Effector memory CD4-positive, alpha-beta T cell (primary cell): ENCODE measurements around the gene POM121.
"Not testable (repeated sequence)": the region's sequence is repeated elsewhere in the genome, so short reads cannot be mapped to it uniquely, and the experiment has no call there.

Experiments
- DNase-seq, 3 donors: peaks; one replicate each; pipeline ENCODE4 v3.0.0-alpha.2; 2020
- H3K27ac ChIP-seq: 2 replicates; pipeline ENCODE4 v1.7.0; 2013; ENCODE audit warnings: mild to moderate bottlenecking, low read length, moderate library complexity; ENCODE audit not compliant: insufficient read depth, poor library complexity, severe bottlenecking
- H3K27me3 ChIP-seq: replicated peaks from 2 replicates; pipeline ENCODE4 v1.7.0; 2013; ENCODE audit warnings: mild to moderate bottlenecking, low read length; ENCODE audit not compliant: insufficient read depth, control insufficient read depth, poor library complexity, severe bottlenecking
- H3K36me3 ChIP-seq: 2 replicates; pipeline ENCODE4 v1.7.0; 2013; ENCODE audit warnings: mild to moderate bottlenecking, low read length, moderate library complexity; ENCODE audit not compliant: control insufficient read depth, insufficient read depth
- H3K4me1 ChIP-seq: 2 replicates; pipeline ENCODE4 v1.7.0; 2013; ENCODE audit warnings: low read length, mild to moderate bottlenecking; ENCODE audit not compliant: control insufficient read depth, insufficient read depth, poor library complexity, severe bottlenecking
- H3K4me3 ChIP-seq: 2 replicates; pipeline ENCODE4 v1.7.0; 2013; ENCODE audit warnings: low read length, low read depth, mild to moderate bottlenecking; ENCODE audit not compliant: insufficient read depth, poor library complexity, severe bottlenecking
- H3K9me3 ChIP-seq: 2 replicates; pipeline ENCODE4 v1.7.0; 2013; ENCODE audit warnings: mild to moderate bottlenecking, low read length, moderate library complexity; ENCODE audit not compliant: control insufficient read depth

Gene POM121

GRCh38 chr7:72948714-72949113, 23.8 kb downstream of the POM121 start:
- not testable (repeated sequence) for H3K36me3 ChIP-seq, H3K4me3 ChIP-seq, H3K27me3 ChIP-seq, DNase-seq, H3K9me3 ChIP-seq, H3K27ac ChIP-seq, H3K4me1 ChIP-seq

GRCh38 chr7:72949276-72949675, 24.4 kb downstream of the POM121 start:
- H3K27ac ChIP-seq, H3K9me3 ChIP-seq, H3K27me3 ChIP-seq, H3K36me3 ChIP-seq, DNase-seq, H3K4me1 ChIP-seq, H3K4me3 ChIP-seq: not testable (repeated sequence)

GRCh38 chr7:72949686-72950085, 24.8 kb downstream of the POM121 start:
- not testable (repeated sequence) for H3K4me1 ChIP-seq, DNase-seq, H3K27me3 ChIP-seq, H3K27ac ChIP-seq, H3K9me3 ChIP-seq, H3K36me3 ChIP-seq, H3K4me3 ChIP-seq

- not testable (repeated sequence) for H3K4me1 ChIP-seq, H3K27ac ChIP-seq, H3K36me3 ChIP-seq, H3K4me3 ChIP-seq, H3K27me3 ChIP-seq, H3K9me3 ChIP-seq, DNase-seq
Observed at GRCh38 chr7:72950432-72950831, 25.5 kb downstream of the POM121 start.

- not testable (repeated sequence) for H3K9me3 ChIP-seq, H3K27me3 ChIP-seq, H3K4me1 ChIP-seq, DNase-seq, H3K36me3 ChIP-seq, H3K4me3 ChIP-seq, H3K27ac ChIP-seq
Observed at GRCh38 chr7:72953901-72954562, 29.1 kb downstream of the POM121 start.

- H3K27me3 ChIP-seq, H3K27ac ChIP-seq, H3K4me3 ChIP-seq, H3K36me3 ChIP-seq, H3K4me1 ChIP-seq, H3K9me3 ChIP-seq: not testable (repeated sequence)
- DNase-seq = peak in 2 of 3 donors; percentile 6 to 17
Observed at GRCh38 chr7:72954563-72955198, 29.8 kb downstream of the POM121 start.

- H3K36me3 ChIP-seq, H3K4me1 ChIP-seq, H3K27ac ChIP-seq, H3K4me3 ChIP-seq, H3K9me3 ChIP-seq, DNase-seq, H3K27me3 ChIP-seq: not testable (repeated sequence)
Observed at GRCh38 chr7:72960029-72960428, 35.1 kb downstream of the POM121 start.

GRCh38 chr7:72960626-72961345, 35.9 kb downstream of the POM121 start:
- H3K27ac ChIP-seq, H3K4me1 ChIP-seq, H3K36me3 ChIP-seq, H3K9me3 ChIP-seq, DNase-seq, H3K4me3 ChIP-seq, H3K27me3 ChIP-seq: not testable (repeated sequence)

- H3K4me1 ChIP-seq, H3K27me3 ChIP-seq, H3K9me3 ChIP-seq, H3K27ac ChIP-seq, DNase-seq, H3K36me3 ChIP-seq, H3K4me3 ChIP-seq: not testable (repeated sequence)
Observed at GRCh38 chr7:72961346-72961650, 36.4 kb downstream of the POM121 start.

- not testable (repeated sequence) for H3K9me3 ChIP-seq, H3K27ac ChIP-seq, H3K4me1 ChIP-seq, H3K27me3 ChIP-seq, DNase-seq, H3K36me3 ChIP-seq, H3K4me3 ChIP-seq
Observed at GRCh38 chr7:72963056-72963455, 38.2 kb downstream of the POM121 start.
